Measurements from ENCODE around the gene AP3B2.

DNA sequence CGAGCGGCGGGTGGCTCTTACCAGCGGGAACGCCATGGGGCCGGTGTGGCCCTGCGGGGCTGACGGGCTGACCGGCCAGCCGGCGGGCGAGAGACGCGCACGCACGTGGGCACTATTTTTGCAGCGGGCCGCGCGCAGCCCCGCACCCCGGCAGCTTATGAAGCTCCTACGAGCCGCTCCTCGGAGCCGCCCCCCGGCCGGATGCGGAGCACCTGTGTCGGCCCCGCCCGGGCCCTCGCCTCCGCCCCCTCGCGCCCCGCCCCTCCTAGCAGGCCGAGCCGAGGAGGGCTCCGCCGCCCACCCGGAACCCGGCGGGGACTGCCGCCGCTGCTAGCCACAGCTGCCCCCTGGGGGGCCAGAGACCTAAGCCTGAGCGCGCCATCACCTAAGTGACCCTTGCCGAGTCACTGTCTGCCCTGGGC is 61.8 kb downstream of the AP3B2 start:
- no peak for TF ChIP-seq POLR2A (IDR thresholded peaks at IDR 0.05)
- TF ChIP-seq CTCF (IDR thresholded peaks at IDR 0.05) = no peak
- no peak for TF ChIP-seq EP300 (IDR thresholded peaks at IDR 0.05)
